ENCODE measurements around the gene DOP1B. TPM values are rescaled to one million over a fixed set of nuclear protein-coding genes. Genes with fewer than 3 reads are reported as not detected.
"Not testable (repeated sequence)": the region's sequence is repeated elsewhere in the genome, so short reads cannot be mapped to it uniquely, and the experiment has no call there.

DOP1B gene
- polyA plus RNA-seq, 1 donor, result 6.6 TPM

- no peak for DNase-seq
Observed at GRCh38 chr21:36132696-36133095, 23.9 kb upstream of the DOP1B start.

GRCh38 chr21:36134803-36135390 is 21.7 kb upstream of the DOP1B start, which contains the start of gene CBR3:
TSS of gene CBR3 (plus strand) at chr21:36135079. CDS start at chr21:36135193, 114 bp downstream.
- DNase-seq, result no peak

GRCh38 chr21:36135391-36136102 is 21.1 kb upstream of the DOP1B start:
- DNase-seq, result no peak

GRCh38 chr21:36139791-36140190 is 16.8 kb upstream of the DOP1B start:
- not testable (repeated sequence) for DNase-seq

GRCh38 chr21:36141513-36141925 is 15.1 kb upstream of the DOP1B start:
- DNase-seq, result peak; percentile 84

GRCh38 chr21:36144233-36144632 is 12.4 kb upstream of the DOP1B start:
- DNase-seq, result not testable (repeated sequence)

GRCh38 chr21:36145259-36145658 is 11.4 kb upstream of the DOP1B start:
- DNase-seq, result no peak

GRCh38 chr21:36147911-36148310 is 8.7 kb upstream of the DOP1B start:
- no peak for DNase-seq

- DNase-seq, result no peak
Observed at GRCh38 chr21:36148886-36149285, 7.7 kb upstream of the DOP1B start.

- DNase-seq, result peak; percentile 53
Observed at GRCh38 chr21:36149788-36150711, 6.6 kb upstream of the DOP1B start.

GRCh38 chr21:36155603-36156338 is 853 bp upstream of the DOP1B start:
- no peak for DNase-seq

- peak; percentile 98 for DNase-seq
Observed at GRCh38 chr21:36156339-36156814, 247 bp upstream of the DOP1B start.

GRCh38 chr21:36159356-36159921 is 2.8 kb downstream of the DOP1B start:
- DNase-seq, result no peak

- DNase-seq, result no peak
Observed at GRCh38 chr21:36160850-36161178, 4.2 kb downstream of the DOP1B start.

- DNase-seq, result no peak
Observed at GRCh38 chr21:36162631-36163030, 6.0 kb downstream of the DOP1B start.

- no peak for DNase-seq
Observed at GRCh38 chr21:36163750-36164741, 7.4 kb downstream of the DOP1B start.

GRCh38 chr21:36165356-36165755 is 8.7 kb downstream of the DOP1B start:
- DNase-seq, result no peak

GRCh38 chr21:36166705-36167104 is 10.1 kb downstream of the DOP1B start:
- DNase-seq, result no peak

GRCh38 chr21:36167541-36167940 is 10.9 kb downstream of the DOP1B start:
- DNase-seq, result no peak

- DNase-seq, result no peak
Observed at GRCh38 chr21:36169470-36170128, 13.0 kb downstream of the DOP1B start.
